Activated CD4-positive, CD25-positive, alpha-beta regulatory T cell treated with anti-CD3 and anti-CD28 coated beads, Interleukin-2, amount 50 U/mL, for 24 hours (primary cell): Measurements from ENCODE around the gene XXYLT1.

Experiments used
- ATAC-seq, 2 donors: fragments of 150-1000 bp; cut with Tn5 transposase; one replicate each; pipeline ENCODE4 v1.10.0; 2021; ENCODE audit warnings: mild to moderate bottlenecking in 1 of 2, moderate library complexity in 1 of 2

XXYLT1 gene

GRCh38 chr3:195266428-195266827 is 4.5 kb downstream of the XXYLT1 start:
- no peak for ATAC-seq

GRCh38 chr3:195265363-195265976 is 5.5 kb downstream of the XXYLT1 start:
- ATAC-seq, result no peak

- ATAC-seq, result no peak
Observed at GRCh38 chr3:195263925-195264600, 6.9 kb downstream of the XXYLT1 start.

GRCh38 chr3:195263193-195263924 is 7.6 kb downstream of the XXYLT1 start:
- ATAC-seq, result no peak

- no peak for ATAC-seq
Observed at GRCh38 chr3:195261925-195262324, 9.0 kb downstream of the XXYLT1 start.

- ATAC-seq, result peak; percentile 7 to 10
Observed at GRCh38 chr3:195260280-195260905, 10.6 kb downstream of the XXYLT1 start.

- ATAC-seq, result peak; percentile 75 to 82
Observed at GRCh38 chr3:195259475-195260279, 11.3 kb downstream of the XXYLT1 start.

- ATAC-seq, result no peak
Observed at GRCh38 chr3:195259154-195259474, 11.8 kb downstream of the XXYLT1 start.

GRCh38 chr3:195258449-195259153 is 12.4 kb downstream of the XXYLT1 start:
- no peak for ATAC-seq

GRCh38 chr3:195257454-195258448 is 13.2 kb downstream of the XXYLT1 start:
- ATAC-seq, result no peak

- no peak for ATAC-seq
Observed at GRCh38 chr3:195256639-195257453, 14.1 kb downstream of the XXYLT1 start.

- ATAC-seq, result no peak
Observed at GRCh38 chr3:195255571-195256501, 15.1 kb downstream of the XXYLT1 start.

GRCh38 chr3:195255176-195255500 is 15.8 kb downstream of the XXYLT1 start:
- ATAC-seq, result no peak

GRCh38 chr3:195254454-195255175 is 16.3 kb downstream of the XXYLT1 start:
- ATAC-seq, result no peak

GRCh38 chr3:195253923-195254432 is 17.0 kb downstream of the XXYLT1 start:
- no peak for ATAC-seq

GRCh38 chr3:195251336-195252065 is 19.5 kb downstream of the XXYLT1 start:
- ATAC-seq, result peak; percentile 48 to 57
